ENCODE data around the gene CCDC169.
"Not testable (repeated sequence)": the region's sequence is repeated elsewhere in the genome, so short reads cannot be mapped to it uniquely, and the experiment has no call there.

GRCh38 chr13:36324881-36325280, 27.3 kb upstream of the CCDC169 start:
- not testable (repeated sequence) for TF ChIP-seq POLR2AphosphoS5 (IDR thresholded peaks at IDR 0.05; ENCODE audit: borderline replicate concordance, low read depth, low read length); EZH2 (IDR thresholded peaks at IDR 0.05)
